SK-N-SH treated with all-trans-retinoic acid at 6 μM for 48 hours (cell line): ENCODE measurements around the gene CHTF8.

Source experiments
- OSR1 ChIP-seq: fragments of 250-450 bp; sonication (Bioruptor Pico); IDR thresholded peaks from 2 replicates; pipeline ENCODE4 v1.8.0; 2022; ENCODE audit warnings: moderate library complexity, mild to moderate bottlenecking, inconsistent platforms
- PPARA ChIP-seq: fragments of 250-450 bp; sonication (Bioruptor Pico); IDR thresholded peaks from 2 replicates; pipeline ENCODE4 v1.5.0; 2020; ENCODE audit warnings: mild to moderate bottlenecking, borderline replicate concordance
- RARB ChIP-seq: fragments of 250-450 bp; sonication (Bioruptor Pico); IDR thresholded peaks from 2 replicates; pipeline ENCODE4 v1.8.0; 2021; ENCODE audit warnings: mild to moderate bottlenecking, moderate library complexity
- ZC3H10 ChIP-seq: fragments of 250-450 bp; sonication (Bioruptor Pico); IDR thresholded peaks from 2 replicates; pipeline ENCODE4 v1.5.1; 2021; ENCODE audit warnings: mild to moderate bottlenecking, moderate library complexity
- ZFP30 ChIP-seq: fragments of 450-650 bp; formaldehyde crosslinking; IDR thresholded peaks from 2 replicates; pipeline ENCODE4 v1.5.0; 2022; ENCODE audit warnings: mild to moderate bottlenecking, moderate library complexity
- ZNF565 ChIP-seq: fragments of 450-650 bp; formaldehyde crosslinking; conservative IDR thresholded peaks from 2 replicates; pipeline ENCODE4 v1.5.0; 2020; ENCODE audit warnings: low read depth, mild to moderate bottlenecking, moderate library complexity
- TF ChIP-seq, protein P1 (sequence below): fragments of 250-450 bp; sonication (Bioruptor Pico); IDR thresholded peaks from 2 replicates; pipeline ENCODE4 v1.5.1; 2020; ENCODE audit warnings: low read depth, mild to moderate bottlenecking, moderate library complexity
- TF ChIP-seq, protein P2 (sequence below): fragments of 250-450 bp; sonication (Bioruptor Pico); IDR thresholded peaks from 2 replicates; pipeline ENCODE4 v1.8.0; 2020; ENCODE audit warnings: mild to moderate bottlenecking, moderate library complexity, borderline replicate concordance
- TF ChIP-seq, protein P3 (sequence below): fragments of 250-450 bp; sonication (Bioruptor Pico); IDR thresholded peaks from 2 replicates; pipeline ENCODE4 v1.8.0; 2021; ENCODE audit warnings: low read depth, mild to moderate bottlenecking, moderate library complexity, borderline replicate concordance

DNA sequence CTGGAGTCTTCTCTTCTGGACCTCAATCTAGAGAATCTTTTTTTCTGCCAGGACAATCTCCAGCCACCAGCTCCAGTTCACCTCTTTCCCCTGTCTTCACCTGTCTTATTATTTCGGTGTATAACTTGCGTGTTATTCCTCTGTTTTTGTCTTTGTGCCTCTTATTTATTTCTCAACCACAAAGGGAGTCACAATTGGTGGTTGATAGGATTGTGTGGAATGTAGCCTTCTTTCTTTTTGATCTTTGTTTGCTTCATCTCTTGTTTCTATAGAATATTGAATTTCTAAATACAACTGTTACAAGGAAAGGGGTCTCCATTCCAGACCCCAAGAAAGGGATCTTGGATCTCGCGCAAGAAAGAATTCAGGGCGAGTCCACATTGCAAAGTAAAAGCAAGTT, 62.9 kb downstream of the CHTF8 start:
- TF ChIP-seq PPARA (CRISPR knock-in tag), result no peak
- no peak for TF ChIP-seq RARB
- TF ChIP-seq, protein P1, sequence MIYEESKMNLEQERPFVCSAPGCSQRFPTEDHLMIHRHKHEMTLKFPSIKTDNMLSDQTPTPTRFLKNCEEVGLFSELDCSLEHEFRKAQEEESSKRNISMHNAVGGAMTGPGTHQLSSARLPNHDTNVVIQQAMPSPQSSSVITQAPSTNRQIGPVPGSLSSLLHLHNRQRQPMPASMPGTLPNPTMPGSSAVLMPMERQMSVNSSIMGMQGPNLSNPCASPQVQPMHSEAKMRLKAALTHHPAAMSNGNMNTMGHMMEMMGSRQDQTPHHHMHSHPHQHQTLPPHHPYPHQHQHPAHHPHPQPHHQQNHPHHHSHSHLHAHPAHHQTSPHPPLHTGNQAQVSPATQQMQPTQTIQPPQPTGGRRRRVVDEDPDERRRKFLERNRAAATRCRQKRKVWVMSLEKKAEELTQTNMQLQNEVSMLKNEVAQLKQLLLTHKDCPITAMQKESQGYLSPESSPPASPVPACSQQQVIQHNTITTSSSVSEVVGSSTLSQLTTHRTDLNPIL (CRISPR knock-in tag), result no peak
- TF ChIP-seq, protein P2, sequence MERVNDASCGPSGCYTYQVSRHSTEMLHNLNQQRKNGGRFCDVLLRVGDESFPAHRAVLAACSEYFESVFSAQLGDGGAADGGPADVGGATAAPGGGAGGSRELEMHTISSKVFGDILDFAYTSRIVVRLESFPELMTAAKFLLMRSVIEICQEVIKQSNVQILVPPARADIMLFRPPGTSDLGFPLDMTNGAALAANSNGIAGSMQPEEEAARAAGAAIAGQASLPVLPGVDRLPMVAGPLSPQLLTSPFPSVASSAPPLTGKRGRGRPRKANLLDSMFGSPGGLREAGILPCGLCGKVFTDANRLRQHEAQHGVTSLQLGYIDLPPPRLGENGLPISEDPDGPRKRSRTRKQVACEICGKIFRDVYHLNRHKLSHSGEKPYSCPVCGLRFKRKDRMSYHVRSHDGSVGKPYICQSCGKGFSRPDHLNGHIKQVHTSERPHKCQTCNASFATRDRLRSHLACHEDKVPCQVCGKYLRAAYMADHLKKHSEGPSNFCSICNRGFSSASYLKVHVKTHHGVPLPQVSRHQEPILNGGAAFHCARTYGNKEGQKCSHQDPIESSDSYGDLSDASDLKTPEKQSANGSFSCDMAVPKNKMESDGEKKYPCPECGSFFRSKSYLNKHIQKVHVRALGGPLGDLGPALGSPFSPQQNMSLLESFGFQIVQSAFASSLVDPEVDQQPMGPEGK (CRISPR knock-in tag), result no peak
- no peak for TF ChIP-seq ZFP30 (CRISPR knock-in tag)
- TF ChIP-seq OSR1 (CRISPR knock-in tag), result no peak
- no peak for TF ChIP-seq ZC3H10 (CRISPR knock-in tag)
- TF ChIP-seq ZNF565 (CRISPR knock-in tag), result no peak
- TF ChIP-seq, protein P3, sequence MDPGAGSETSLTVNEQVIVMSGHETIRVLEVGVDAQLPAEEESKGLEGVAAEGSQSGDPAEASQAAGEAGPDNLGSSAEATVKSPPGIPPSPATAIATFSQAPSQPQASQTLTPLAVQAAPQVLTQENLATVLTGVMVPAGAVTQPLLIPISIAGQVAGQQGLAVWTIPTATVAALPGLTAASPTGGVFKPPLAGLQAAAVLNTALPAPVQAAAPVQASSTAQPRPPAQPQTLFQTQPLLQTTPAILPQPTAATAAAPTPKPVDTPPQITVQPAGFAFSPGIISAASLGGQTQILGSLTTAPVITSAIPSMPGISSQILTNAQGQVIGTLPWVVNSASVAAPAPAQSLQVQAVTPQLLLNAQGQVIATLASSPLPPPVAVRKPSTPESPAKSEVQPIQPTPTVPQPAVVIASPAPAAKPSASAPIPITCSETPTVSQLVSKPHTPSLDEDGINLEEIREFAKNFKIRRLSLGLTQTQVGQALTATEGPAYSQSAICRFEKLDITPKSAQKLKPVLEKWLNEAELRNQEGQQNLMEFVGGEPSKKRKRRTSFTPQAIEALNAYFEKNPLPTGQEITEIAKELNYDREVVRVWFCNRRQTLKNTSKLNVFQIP, result no peak
